Adrenal gland (tissue), 5 donors: ENCODE results near the gene HNRNPA3.

ENCODE experiments used
- POLR2A ChIP-seq, 2 donors: fragments of 450-650 bp; IDR thresholded peaks; one replicate each; pipeline ENCODE4 v1.6.1; 2017; ENCODE audit warnings: antibody characterized with exemption in 2 of 2, mild to moderate bottlenecking in 2 of 2, moderate library complexity in 1 of 2
- TF ChIP-seq, protein P1 (sequence below), 6 experiments: fragments of 450-650 bp in 4 of 6; fragments of 200-600 bp in 2 of 6; sonication (generic) in 1 of 6; IDR thresholded peaks; 1 replicate in 5 of 6; 2 replicates in 1 of 6; pipeline versions ENCODE4 v1.5.1 to v1.8.0; 2016 to 2021; ENCODE audit warnings: antibody characterized with exemption in 6 of 6, mild to moderate bottlenecking in 2 of 6, moderate library complexity in 1 of 6
- donor health status: DM: no; HTN: no; CAD: no.

DNA sequence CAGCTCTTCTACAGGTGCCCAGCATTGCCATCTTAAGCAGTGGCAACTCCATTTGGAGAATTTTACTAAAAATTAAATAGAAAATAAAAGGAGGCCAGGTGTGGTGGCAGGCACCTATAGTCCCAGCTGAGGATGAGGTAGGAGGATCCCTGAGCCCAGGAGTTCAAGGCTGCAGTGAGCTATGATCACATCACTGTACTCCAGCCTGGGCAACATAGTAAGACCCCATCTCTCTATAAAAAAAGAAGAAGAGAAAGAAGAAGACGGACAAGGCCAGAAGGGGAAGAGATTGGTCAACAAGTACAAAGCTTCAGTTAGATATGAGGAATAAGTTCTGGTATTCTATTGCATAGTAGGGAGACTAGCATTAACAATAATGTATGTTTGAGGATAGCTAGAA lies 21.7 kb upstream of the HNRNPA3 start:
- TF ChIP-seq, protein P1, sequence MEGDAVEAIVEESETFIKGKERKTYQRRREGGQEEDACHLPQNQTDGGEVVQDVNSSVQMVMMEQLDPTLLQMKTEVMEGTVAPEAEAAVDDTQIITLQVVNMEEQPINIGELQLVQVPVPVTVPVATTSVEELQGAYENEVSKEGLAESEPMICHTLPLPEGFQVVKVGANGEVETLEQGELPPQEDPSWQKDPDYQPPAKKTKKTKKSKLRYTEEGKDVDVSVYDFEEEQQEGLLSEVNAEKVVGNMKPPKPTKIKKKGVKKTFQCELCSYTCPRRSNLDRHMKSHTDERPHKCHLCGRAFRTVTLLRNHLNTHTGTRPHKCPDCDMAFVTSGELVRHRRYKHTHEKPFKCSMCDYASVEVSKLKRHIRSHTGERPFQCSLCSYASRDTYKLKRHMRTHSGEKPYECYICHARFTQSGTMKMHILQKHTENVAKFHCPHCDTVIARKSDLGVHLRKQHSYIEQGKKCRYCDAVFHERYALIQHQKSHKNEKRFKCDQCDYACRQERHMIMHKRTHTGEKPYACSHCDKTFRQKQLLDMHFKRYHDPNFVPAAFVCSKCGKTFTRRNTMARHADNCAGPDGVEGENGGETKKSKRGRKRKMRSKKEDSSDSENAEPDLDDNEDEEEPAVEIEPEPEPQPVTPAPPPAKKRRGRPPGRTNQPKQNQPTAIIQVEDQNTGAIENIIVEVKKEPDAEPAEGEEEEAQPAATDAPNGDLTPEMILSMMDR (IDR thresholded peaks at IDR 0.05) = no peak
- no peak for TF ChIP-seq POLR2A (IDR thresholded peaks at IDR 0.05)
